Natural killer cell treated with Interleukin-12 subunit alpha and Interleukin-12 subunit beta and Interleukin-15 and Interleukin-18, amount 100 ng/mL, for 72 hours (primary cell): ENCODE measurements around the gene MBD3L2B. TPM values are rescaled to one million over a fixed set of nuclear protein-coding genes. Genes with fewer than 3 reads are reported as not detected.

Source experiments
- ATAC-seq, 2 donors: fragments of 150-1000 bp; cut with Tn5 transposase in 1 of 2; sonication (Bioruptor Pico), chemical (Tn5 transposase) in 1 of 2; 2 replicates each; pipeline ENCODE4 v1.10.0; 2021
- DNase-seq: peaks from one replicate; pipeline ENCODE4 v3.0.0; 2022; ENCODE audit warnings: low spot score
- H3K27ac Mint-ChIP-seq, 2 donors: 1 replicate in 1 of 2; 2 replicates in 1 of 2; pipeline ENCODE4 v1.8.0; 2022; ENCODE audit warnings: mixed read lengths in 2 of 2, mild to moderate bottlenecking in 1 of 2, moderate library complexity in 1 of 2
- H3K27me3 Mint-ChIP-seq, 2 donors: 1 replicate in 1 of 2; 2 replicates in 1 of 2; pipeline ENCODE4 v1.8.0; 2022; ENCODE audit warnings: mixed read lengths in 2 of 2
- H3K36me3 Mint-ChIP-seq: one replicate; pipeline ENCODE4 v1.8.0; 2022; ENCODE audit warnings: mixed read lengths
- H3K4me1 Mint-ChIP-seq, 2 donors: 1 replicate in 1 of 2; 2 replicates in 1 of 2; pipeline ENCODE4 v1.8.0; 2022; ENCODE audit warnings: low read depth in 2 of 2, mixed read lengths in 2 of 2, mild to moderate bottlenecking in 1 of 2
- H3K4me3 Mint-ChIP-seq: one replicate; pipeline ENCODE4 v1.8.0; 2022; ENCODE audit warnings: mixed read lengths
- H3K9me3 Mint-ChIP-seq: 2 replicates; pipeline ENCODE4 v1.8.0; 2022; ENCODE audit warnings: mixed read lengths
- total RNA-seq, 2 donors: library from RNA; stranded (reverse); gene quantifications; one replicate each; pipeline ENCODE4 v1.2.3, GENCODE V29; 2022

Gene MBD3L2B
- total RNA-seq, 2 donors from 2014 or later, result not detected

DNA sequence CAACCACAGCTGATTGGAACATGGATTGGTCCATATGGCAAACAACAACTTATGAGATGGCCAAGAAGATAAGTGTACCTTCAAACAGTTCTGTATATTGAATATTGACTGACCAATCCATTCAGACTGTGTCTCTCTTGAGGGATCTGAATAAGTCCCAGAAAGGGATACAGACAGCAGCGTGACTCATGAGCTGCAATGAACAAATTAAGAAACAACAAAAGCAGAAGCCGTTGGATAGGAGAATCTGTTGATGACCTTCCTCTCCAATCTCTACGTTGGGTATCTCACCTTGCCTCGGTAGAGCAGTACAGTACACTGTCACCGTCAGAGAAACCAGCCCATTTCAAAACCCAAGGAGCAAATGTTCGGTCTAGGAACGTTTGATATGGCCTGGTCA, 21.3 kb downstream of the MBD3L2B start:
- H3K4me3 Mint-ChIP-seq, result peak overlapping the region; percentile 6
- H3K27me3 Mint-ChIP-seq, result peaks cover 13 to 22% of the 10 kb centered on the region in 2 donors
- ATAC-seq (no peak), DNase-seq (no peak)
- H3K4me1 Mint-ChIP-seq, result peaks cover 6% of the 10 kb centered on the region in 2 donors
- H3K27ac Mint-ChIP-seq, result no peak overlapping the region
- peaks cover 7% of the 10 kb centered on the region for H3K36me3 Mint-ChIP-seq
- peaks cover 6% of the 10 kb centered on the region for H3K9me3 Mint-ChIP-seq

DNA sequence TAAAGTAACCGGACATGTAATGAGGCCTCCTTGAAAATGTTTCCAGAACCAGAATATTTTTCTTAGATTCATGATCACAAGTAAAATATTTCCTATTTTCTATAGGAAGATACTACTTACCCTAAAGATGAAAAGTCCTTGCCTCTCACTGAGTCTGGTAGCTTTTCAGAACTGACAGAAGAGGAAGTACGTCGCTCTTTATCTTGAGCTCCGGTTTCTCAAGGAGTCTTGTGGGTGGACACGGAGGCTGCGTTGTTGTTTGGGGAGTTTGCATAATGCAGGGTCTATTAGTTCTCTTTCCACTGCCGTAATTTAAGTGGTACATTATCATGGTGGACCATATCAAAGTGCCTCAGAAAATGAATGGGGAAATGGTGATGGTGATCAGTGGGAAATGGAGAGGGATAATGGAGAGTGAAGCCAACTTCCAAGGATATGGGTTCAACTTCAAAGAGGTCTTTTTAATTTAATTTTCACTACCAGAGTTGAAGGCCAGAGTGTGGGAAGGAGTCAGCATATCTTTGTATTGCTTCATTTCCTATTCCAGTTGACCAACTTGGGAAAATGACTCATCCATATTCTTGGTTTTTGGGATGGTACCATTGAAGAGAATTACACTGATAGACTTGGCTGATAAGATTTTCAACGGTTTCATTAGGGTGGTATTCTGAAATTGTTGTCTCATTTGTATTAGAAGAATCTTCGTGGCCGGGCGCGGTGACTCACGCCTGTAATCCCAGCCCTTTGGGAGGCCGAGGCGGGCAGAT, 23.4 kb downstream of the MBD3L2B start:
- H3K27ac Mint-ChIP-seq, result peak overlapping the region in 1 of 2 donors; percentile 38
- DNase-seq (no peak), ATAC-seq (no peak)
- peaks cover 9% of the 10 kb centered on the region for H3K36me3 Mint-ChIP-seq
- H3K4me3 Mint-ChIP-seq, result peak overlapping the region; percentile 40
- peaks cover 7 to 8% of the 10 kb centered on the region in 2 donors for H3K4me1 Mint-ChIP-seq
- H3K9me3 Mint-ChIP-seq, result peaks cover 9% of the 10 kb centered on the region
- H3K27me3 Mint-ChIP-seq, result peaks cover 13 to 22% of the 10 kb centered on the region in 2 donors

DNA sequence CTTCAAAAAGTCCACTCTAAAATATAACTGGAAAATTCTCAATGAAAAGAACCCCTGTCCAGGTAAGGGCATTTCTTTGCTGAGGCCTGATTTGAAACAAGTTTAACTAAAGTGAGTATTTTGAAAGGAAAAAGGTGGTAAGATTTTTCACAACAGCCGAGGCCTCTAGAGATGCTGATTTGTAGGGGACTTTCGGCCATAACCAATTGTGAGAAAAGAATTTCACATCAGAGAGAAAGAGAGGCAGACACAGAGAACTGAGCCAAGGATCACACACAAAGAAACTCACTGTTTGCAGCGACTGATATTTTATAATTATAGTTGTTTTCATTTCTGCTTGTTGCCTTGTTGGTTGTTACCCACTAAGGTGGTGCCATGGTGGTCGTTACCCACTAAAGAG, 24.4 kb downstream of the MBD3L2B start:
- Mint-ChIP-seq H3K9me3 (peaks cover 9% of the 10 kb centered on the region), H3K4me3 (no peak overlapping the region), H3K4me1 (peaks cover 7 to 8% of the 10 kb centered on the region in 2 donors), H3K36me3 (peaks cover 9% of the 10 kb centered on the region), H3K27me3 (peaks cover 13 to 22% of the 10 kb centered on the region in 2 donors), H3K27ac (no peak overlapping the region)
- no peak for ATAC-seq
- no peak for DNase-seq

DNA sequence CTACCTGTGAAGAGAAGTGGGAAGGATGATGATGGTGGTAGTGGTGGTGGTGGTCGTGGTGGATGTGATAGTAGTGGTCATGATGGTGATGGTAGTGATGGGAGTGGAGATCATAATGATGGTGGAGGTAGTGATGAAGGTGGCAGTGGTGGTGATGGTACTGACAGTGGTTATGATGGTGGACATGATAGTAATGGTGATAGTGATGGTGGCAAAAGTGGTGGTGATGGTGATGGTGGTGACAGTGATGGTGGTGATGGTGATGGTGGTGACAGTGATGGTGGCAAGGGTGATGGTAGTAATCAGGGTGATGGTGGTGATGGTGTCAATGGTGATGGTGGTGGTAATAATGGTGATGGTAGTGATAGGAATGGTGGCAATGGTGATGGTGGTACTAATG, 26.2 kb downstream of the MBD3L2B start:
- ATAC-seq (no peak), DNase-seq (no peak)
- Mint-ChIP-seq H3K4me3 (peak overlapping the region; percentile 7), H3K27ac (peak overlapping the region in 1 of 2 donors; percentile 19), H3K4me1 (peaks cover 7 to 8% of the 10 kb centered on the region in 2 donors), H3K27me3 (peaks cover 1 to 13% of the 10 kb centered on the region in 2 donors), H3K36me3 (peaks cover 9% of the 10 kb centered on the region), H3K9me3 (peaks cover 9% of the 10 kb centered on the region)

DNA sequence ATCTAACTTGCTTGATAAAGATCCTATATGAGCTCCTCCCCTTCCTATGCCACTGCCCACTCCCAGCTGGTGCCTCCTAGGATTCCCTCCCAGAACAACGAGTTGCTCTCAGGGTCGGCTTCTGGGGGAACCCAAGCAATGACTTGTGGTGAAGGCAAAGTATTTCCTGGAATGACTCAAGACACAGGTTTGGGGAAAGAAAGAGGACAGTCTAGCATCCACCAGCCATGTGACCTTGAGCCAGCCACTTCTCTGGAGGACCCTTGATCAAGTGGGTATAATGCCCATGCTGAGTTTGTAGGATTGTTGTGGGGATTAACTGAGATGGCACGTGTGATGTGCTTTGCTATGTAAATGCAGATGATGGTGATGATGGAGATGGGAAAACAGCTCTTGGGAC, 33.0 kb downstream of the MBD3L2B start:
- peaks cover 2% of the 10 kb centered on the region for H3K9me3 Mint-ChIP-seq
- ATAC-seq (no peak), DNase-seq (no peak)
- H3K4me3 Mint-ChIP-seq, result no peak overlapping the region
- peaks cover 3 to 4% of the 10 kb centered on the region in 2 donors for H3K27me3 Mint-ChIP-seq
- peaks cover 10% of the 10 kb centered on the region for H3K36me3 Mint-ChIP-seq
- no peaks in the 10 kb centered on the region for H3K4me1 Mint-ChIP-seq
- H3K27ac Mint-ChIP-seq, result no peak overlapping the region

DNA sequence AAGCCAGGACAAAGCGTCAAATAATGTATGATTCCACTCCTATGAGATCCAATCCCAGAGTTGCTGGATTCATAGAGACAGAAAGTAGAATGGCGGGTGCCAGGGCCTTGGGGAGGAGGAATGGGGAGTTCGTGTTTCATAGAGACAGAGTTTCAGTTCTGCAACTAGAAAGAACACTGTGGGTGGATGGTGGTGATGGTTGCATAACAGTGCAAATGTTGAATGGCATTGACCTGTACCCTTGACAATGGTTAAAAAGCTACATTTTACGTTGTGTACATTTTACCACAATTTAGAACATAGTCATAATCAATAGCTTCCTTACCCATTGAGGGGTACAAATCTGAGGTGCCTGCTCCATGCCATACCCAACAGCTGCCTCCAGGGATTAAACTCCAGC, 33.4 kb downstream of the MBD3L2B start:
- Mint-ChIP-seq H3K36me3 (peaks cover 13% of the 10 kb centered on the region), H3K4me3 (no peak overlapping the region), H3K9me3 (peaks cover 2% of the 10 kb centered on the region), H3K27me3 (peaks cover 7% of the 10 kb centered on the region in 2 donors), H3K27ac (no peak overlapping the region), H3K4me1 (no peaks in the 10 kb centered on the region)
- DNase-seq (no peak), ATAC-seq (no peak)

DNA sequence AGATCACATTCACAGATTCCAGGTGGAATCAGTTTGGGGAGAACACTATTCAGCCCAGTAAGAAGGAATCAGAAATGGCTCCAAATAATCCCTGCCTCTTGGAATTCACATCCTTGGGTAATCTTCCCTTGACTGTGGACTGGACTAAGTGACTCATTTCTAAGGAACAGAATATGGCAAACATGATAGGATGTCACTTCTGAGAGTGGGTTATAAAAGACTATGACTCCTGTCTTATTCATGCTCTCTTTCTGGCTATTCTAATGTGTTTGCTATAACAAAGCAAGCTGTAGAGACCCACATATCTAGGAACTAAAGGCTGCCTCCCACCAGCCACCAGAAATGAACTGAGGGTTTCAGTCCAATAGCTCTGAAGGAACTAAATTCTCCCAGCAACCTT, 37.8 kb downstream of the MBD3L2B start:
- H3K27ac Mint-ChIP-seq, result no peak overlapping the region
- peaks cover 7 to 8% of the 10 kb centered on the region in 2 donors for H3K27me3 Mint-ChIP-seq
- DNase-seq (no peak), ATAC-seq (no peak)
- H3K9me3 Mint-ChIP-seq, result peaks cover 2% of the 10 kb centered on the region
- H3K4me1 Mint-ChIP-seq, result no peaks in the 10 kb centered on the region
- H3K4me3 Mint-ChIP-seq, result no peak overlapping the region
- peaks cover 13% of the 10 kb centered on the region for H3K36me3 Mint-ChIP-seq

DNA sequence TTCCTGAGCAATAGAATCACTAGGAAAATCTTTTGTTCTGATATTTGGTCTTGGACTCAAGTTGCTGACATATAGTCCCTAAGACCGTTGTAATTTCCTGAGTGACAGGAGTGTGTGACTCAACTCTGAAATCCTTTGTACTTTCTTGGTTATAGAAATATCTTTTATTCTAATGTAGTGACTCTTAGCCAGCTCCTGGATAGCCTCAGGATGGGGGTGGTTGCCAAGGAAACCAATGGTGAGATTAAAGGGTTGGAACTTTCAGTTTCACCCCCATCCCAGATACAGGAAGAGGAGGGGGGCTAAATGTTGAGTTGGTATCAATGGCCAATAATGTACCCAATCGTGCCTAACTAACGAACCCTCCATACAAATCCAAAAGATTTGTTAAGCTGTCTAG, 41.8 kb downstream of the MBD3L2B start:
- Mint-ChIP-seq H3K9me3 (peaks cover 3% of the 10 kb centered on the region), H3K27me3 (peaks cover 8% of the 10 kb centered on the region in 2 donors), H3K27ac (no peak overlapping the region), H3K4me1 (no peaks in the 10 kb centered on the region), H3K4me3 (no peak overlapping the region), H3K36me3 (peaks cover 16% of the 10 kb centered on the region)
- ATAC-seq (no peak), DNase-seq (no peak)

DNA sequence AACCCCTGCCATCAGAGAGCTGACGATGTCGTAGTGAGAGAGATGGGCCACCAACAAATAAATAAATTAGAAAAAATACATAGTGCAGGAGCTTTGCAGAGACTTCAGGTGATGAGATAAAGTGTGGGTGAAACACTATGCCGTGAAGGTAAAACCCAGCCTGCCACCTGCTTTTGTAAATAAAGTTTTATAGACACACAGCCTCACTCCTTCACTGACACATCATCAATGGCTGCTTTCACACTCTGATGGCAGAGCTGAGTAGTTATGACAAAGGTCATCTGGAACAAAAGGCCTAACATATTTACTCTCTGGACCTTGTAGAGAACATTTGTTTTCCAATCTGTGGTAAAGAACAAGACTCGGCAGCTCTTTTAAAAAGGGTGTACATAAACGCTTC, 45.0 kb downstream of the MBD3L2B start:
- ATAC-seq (no peak), DNase-seq (no peak)
- Mint-ChIP-seq H3K36me3 (peaks cover 9% of the 10 kb centered on the region), H3K4me1 (no peaks in the 10 kb centered on the region), H3K4me3 (no peak overlapping the region), H3K9me3 (peaks cover 3% of the 10 kb centered on the region), H3K27ac (no peak overlapping the region), H3K27me3 (peaks cover 0 to 5% of the 10 kb centered on the region in 2 donors)

DNA sequence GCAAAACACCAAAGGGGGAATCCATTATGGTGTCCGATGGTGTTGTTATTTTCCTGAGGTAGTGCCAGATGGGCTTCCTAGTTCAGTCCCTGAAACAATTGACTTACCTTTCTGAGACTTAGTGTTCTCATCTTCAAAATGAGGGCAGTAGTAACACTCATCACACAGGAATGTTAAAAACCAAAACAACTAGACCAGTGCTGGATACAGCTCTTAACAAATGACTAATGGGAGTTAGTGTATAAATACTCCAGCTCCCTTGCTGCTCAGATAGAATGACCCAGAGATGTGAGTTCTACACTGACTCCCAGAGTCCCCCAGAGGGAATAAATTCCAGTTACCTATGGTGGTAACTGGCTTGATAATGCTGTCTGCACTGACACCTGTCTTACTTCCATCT, 49.9 kb downstream of the MBD3L2B start:
- Mint-ChIP-seq H3K4me3 (no peak overlapping the region), H3K9me3 (no peaks in the 10 kb centered on the region), H3K27ac (no peak overlapping the region), H3K4me1 (no peaks in the 10 kb centered on the region), H3K36me3 (no peaks in the 10 kb centered on the region), H3K27me3 (peaks cover 0 to 7% of the 10 kb centered on the region in 2 donors)
- ATAC-seq (no peak), DNase-seq (no peak)

DNA sequence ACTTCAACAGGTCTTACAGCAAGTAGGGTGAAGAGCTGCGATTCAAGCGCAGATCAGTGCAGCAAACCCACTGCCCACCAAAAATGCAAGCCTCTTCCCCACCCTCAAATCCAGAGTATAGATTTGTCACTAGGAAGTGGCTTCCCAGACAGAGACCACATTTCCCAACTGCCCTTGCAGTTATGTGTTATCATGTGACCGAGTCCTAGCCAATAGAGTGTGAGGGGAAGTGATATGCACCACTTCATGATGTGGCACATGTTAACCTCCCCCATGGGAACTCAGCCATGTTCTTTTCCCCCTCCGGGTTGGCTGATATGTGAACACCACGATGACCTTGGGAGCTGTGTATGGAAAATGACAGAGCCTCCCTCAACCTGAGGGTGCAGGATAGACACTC, 50.8 kb downstream of the MBD3L2B start:
- DNase-seq (no peak), ATAC-seq (peak in 1 of 2 donors; percentile 38)
- H3K27ac Mint-ChIP-seq, result no peak overlapping the region
- no peak overlapping the region for H3K4me3 Mint-ChIP-seq
- no peaks in the 10 kb centered on the region for H3K9me3 Mint-ChIP-seq
- H3K4me1 Mint-ChIP-seq, result no peaks in the 10 kb centered on the region
- peaks cover 0 to 7% of the 10 kb centered on the region in 2 donors for H3K27me3 Mint-ChIP-seq
- H3K36me3 Mint-ChIP-seq, result no peaks in the 10 kb centered on the region

DNA sequence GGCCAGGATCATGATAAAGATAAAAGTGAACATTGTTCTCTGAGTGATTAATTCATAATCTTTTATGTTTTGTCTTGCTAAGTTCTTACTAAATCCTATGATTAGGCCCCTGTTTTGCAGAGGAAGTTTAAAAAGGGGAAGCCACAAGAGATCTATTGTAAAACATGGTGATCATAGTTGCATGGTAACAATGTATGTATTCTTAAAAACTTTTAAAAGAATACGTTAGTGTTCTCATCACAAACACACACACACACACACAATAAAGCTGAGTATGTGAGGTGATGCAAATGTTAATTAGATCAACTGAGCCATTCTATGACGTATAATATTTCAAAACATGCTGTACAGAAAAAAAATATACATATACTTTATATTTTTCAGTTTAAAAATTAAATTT, 51.2 kb downstream of the MBD3L2B start:
- no peak for ATAC-seq
- Mint-ChIP-seq H3K27me3 (peaks cover 0 to 7% of the 10 kb centered on the region in 2 donors), H3K27ac (no peak overlapping the region), H3K9me3 (no peaks in the 10 kb centered on the region), H3K36me3 (no peaks in the 10 kb centered on the region), H3K4me1 (no peaks in the 10 kb centered on the region), H3K4me3 (no peak overlapping the region)
- no peak for DNase-seq

DNA sequence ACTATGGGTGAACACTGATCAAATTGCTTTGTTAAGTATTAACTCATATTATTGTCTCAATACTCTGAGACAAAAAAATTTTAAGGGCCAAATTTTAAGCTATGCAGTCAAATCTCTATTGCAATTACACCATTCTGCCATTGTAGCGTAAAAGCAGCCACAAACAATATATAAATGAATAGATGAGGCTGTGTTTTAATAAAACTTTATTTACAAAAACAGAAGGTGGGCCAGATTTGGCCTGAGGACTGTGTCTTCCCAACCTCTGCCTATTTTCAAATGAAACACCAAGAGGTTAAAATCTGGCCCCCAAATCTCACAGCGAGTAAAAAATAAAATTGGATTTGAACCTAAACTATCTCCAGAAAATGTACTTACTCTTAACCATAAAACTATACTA, 51.7 kb downstream of the MBD3L2B start:
- Mint-ChIP-seq H3K9me3 (no peaks in the 10 kb centered on the region), H3K4me1 (no peaks in the 10 kb centered on the region), H3K27me3 (peaks cover 0 to 7% of the 10 kb centered on the region in 2 donors), H3K36me3 (no peaks in the 10 kb centered on the region), H3K4me3 (no peak overlapping the region), H3K27ac (no peak overlapping the region)
- no peak for ATAC-seq
- DNase-seq, result no peak
